Sigmoid colon (tissue), 7 donors: ENCODE results near the gene C18orf63. TPM values are rescaled to one million over a fixed set of nuclear protein-coding genes. Genes with fewer than 3 reads are reported as not detected.

Source experiments
- DNase-seq: peaks from one replicate; pipeline ENCODE4 v3.0.0-alpha.2; 2019
- H3K27ac ChIP-seq, 4 donors: fragments of 200-600 bp; sonication (generic); one replicate each; pipeline ENCODE4 v1.5.1; 2016 to 2019; ENCODE audit warnings: mild to moderate bottlenecking in 1 of 4
- H3K27me3 ChIP-seq, 3 donors: fragments of 200-600 bp; sonication (generic); one replicate each; pipeline ENCODE4 v1.5.1; 2019; ENCODE audit warnings: mild to moderate bottlenecking in 1 of 3
- H3K36me3 ChIP-seq, 4 donors: fragments of 200-600 bp; sonication (generic); one replicate each; pipeline ENCODE4 v1.5.1; 2016 to 2019
- H3K4me1 ChIP-seq, 4 donors: fragments of 200-600 bp; sonication (generic); one replicate each; pipeline ENCODE4 v1.5.1; 2017 to 2019
- H3K4me3 ChIP-seq, 4 donors: fragments of 200-600 bp; sonication (generic); one replicate each; pipeline ENCODE4 v1.5.1; 2017 to 2019; ENCODE audit warnings: mild to moderate bottlenecking in 2 of 4, moderate library complexity in 1 of 4
- H3K9me3 ChIP-seq, 4 donors: fragments of 200-600 bp in 3 of 4; sonication (generic) in 3 of 4; one replicate each; pipeline versions ENCODE4 v1.5.1 to v1.6.1; 2013 to 2019
- CTCF ChIP-seq, 4 experiments: fragments of 450-650 bp in 3 of 4; fragments of 200-600 bp in 1 of 4; IDR thresholded peaks; one replicate each; pipeline ENCODE4 v1.5.1; 2016 to 2019; ENCODE audit warnings: antibody characterized with exemption in 4 of 4, mild to moderate bottlenecking in 3 of 4, moderate library complexity in 2 of 4
- EP300 ChIP-seq, 4 donors: sonication (generic); formaldehyde crosslinking; IDR thresholded peaks; one replicate each; pipeline ENCODE4 v1.6.1; 2017; ENCODE audit warnings: antibody characterized with exemption in 4 of 4
- POLR2A ChIP-seq, 2 donors: fragments of 450-650 bp; IDR thresholded peaks; one replicate each; pipeline ENCODE4 v1.6.1; 2016; ENCODE audit warnings: antibody characterized with exemption in 2 of 2, mild to moderate bottlenecking in 2 of 2, moderate library complexity in 2 of 2
- POLR2AphosphoS5 ChIP-seq, 4 donors: sonication (generic); formaldehyde crosslinking; IDR thresholded peaks; one replicate each; pipeline ENCODE4 v1.6.1; 2017; ENCODE audit warnings: antibody characterized with exemption in 4 of 4
- WGBS, 2 donors: extraction: QIAGEN DNeasy Blood & Tissue Kit; methylation state at CpG; one replicate each; pipeline ENCODE4 v1.1.7; 2013; 5-methylcytosine and 5-hydroxymethylcytosine counted together
- intact Hi-C: fragments of 100-400 bp; cut with DNase I; formaldehyde crosslinking; loops from one replicate; pipeline ENCODE4 v1.15.1; 2023
- polyA plus RNA-seq, 3 donors: library from polyadenylated mRNA; stranded (reverse); fragments of 200-250 nt; gene quantifications; one replicate each; pipeline ENCODE4 v1.2.3, GENCODE V29; 2013
- total RNA-seq, 4 donors: library from RNA; depleted of rRNA; stranded (reverse); fragments of >200 nt; gene quantifications; one replicate each; pipeline ENCODE4 v1.1.0, GENCODE V29; 2016
- donor health status: healthy with polysubstance abuse.
- donor health status: Bipolar disorder and iron deficiency.
- donor health status: healthy.

C18orf63 gene
- total and polyA plus RNA-seq, 7 donors, result not detected

DNA sequence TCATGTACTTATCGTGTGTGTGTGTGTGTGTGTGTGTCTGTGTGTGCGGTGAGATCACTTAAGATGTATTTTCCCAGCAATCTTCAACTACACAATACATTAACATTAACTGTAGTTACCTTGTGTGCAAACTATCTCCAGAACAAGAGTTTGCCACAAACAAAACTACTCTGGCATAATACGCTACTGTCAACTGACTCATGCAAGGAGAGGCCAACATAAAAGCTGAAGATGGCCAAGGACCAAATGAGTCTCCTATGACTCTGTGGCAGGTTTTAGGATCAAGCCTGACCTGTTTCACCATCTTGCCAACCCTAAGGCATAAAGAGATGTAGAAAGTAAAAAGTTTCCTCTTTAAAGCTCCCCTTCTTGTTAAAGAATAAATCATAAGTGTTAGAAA is 44.0 kb upstream of the C18orf63 start:
- Histone ChIP-seq H3K36me3 (no peaks in the 10 kb centered on the region), H3K27me3 (no peaks in the 10 kb centered on the region), H3K9me3 (no peaks in the 10 kb centered on the region), H3K4me3 (no peak overlapping the region), H3K27ac (no peak overlapping the region), H3K4me1 (peaks cover 0 to 77% (median 45%) of the 10 kb centered on the region in 4 donors)
- TF ChIP-seq CTCF (IDR thresholded peaks at IDR 0.05), result no peak
- no peak for TF ChIP-seq POLR2A (IDR thresholded peaks at IDR 0.05)
- no peak for TF ChIP-seq POLR2AphosphoS5 (IDR thresholded peaks at IDR 0.05)
- TF ChIP-seq EP300 (IDR thresholded peaks at IDR 0.05), result no peak
- DNase-seq, result no peak
- intact Hi-C loops, result no loop called here
- 87 to 96% methylated on average over 3 of the region's 3 CpGs for WGBS, 2 donors

- peaks cover 0 to 94% (median 54%) of the 10 kb centered on the region in 4 donors for H3K4me1 ChIP-seq
- no peaks in the 10 kb centered on the region for H3K9me3 ChIP-seq
- H3K4me3 ChIP-seq, result no peak overlapping the region
- whole genome bisulfite sequencing, 2 donors, result 87 to 96% methylated on average over 3 of the region's 3 CpGs
- no peak for DNase-seq
- no peaks in the 10 kb centered on the region for H3K27me3 ChIP-seq
- no peaks in the 10 kb centered on the region for H3K36me3 ChIP-seq
- intact Hi-C loops, result no loop called here
- TF ChIP-seq POLR2A (IDR thresholded peaks at IDR 0.05), result no peak
- no peak for TF ChIP-seq CTCF (IDR thresholded peaks at IDR 0.05)
- no peak for TF ChIP-seq EP300 (IDR thresholded peaks at IDR 0.05)
- TF ChIP-seq POLR2AphosphoS5 (IDR thresholded peaks at IDR 0.05), result no peak
- no peak overlapping the region for H3K27ac ChIP-seq
Observed at GRCh38 chr18:74273394-74273793, 42.2 kb upstream of the C18orf63 start.

DNA sequence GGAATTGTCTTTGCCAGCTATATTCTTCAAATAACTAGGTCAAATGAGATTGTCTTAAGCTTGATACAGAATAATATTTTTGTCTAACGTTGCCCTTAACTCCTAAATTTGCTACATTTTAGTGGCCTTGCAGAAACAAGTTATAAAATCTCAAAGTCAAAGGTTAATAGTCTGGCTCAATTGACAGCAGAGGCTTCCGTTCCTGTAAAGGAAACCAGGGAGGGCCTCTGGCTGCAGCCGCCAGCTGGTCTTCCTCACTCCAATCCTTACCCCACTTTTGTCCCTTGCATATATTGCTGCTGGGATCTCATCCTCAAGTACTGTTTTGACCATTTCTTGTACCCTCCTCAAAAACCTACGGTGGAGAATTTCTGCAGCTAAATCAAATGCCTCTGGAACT is 40.9 kb upstream of the C18orf63 start:
- 61 to 75% methylated on average over 4 of the region's 4 CpGs for WGBS, 2 donors

GRCh38 chr18:74275736-74276135 is 39.9 kb upstream of the C18orf63 start:
- H3K9me3 ChIP-seq, result no peaks in the 10 kb centered on the region
- H3K4me3 ChIP-seq, result no peak overlapping the region
- no peak for DNase-seq
- no peak overlapping the region for H3K27ac ChIP-seq
- no peak for TF ChIP-seq EP300 (IDR thresholded peaks at IDR 0.05)
- TF ChIP-seq POLR2A (IDR thresholded peaks at IDR 0.05), result no peak
- no peak for TF ChIP-seq CTCF (IDR thresholded peaks at IDR 0.05)
- no peak for TF ChIP-seq POLR2AphosphoS5 (IDR thresholded peaks at IDR 0.05)
- intact Hi-C loops, result no loop called here
- peaks cover 0 to 3% (median 0%) of the 10 kb centered on the region in 4 donors for H3K36me3 ChIP-seq
- 87 to 97% methylated on average over 11 of the region's 11 CpGs for WGBS, 2 donors
- peaks cover 0 to 84% (median 51%) of the 10 kb centered on the region in 4 donors for H3K4me1 ChIP-seq
- no peaks in the 10 kb centered on the region for H3K27me3 ChIP-seq

More for the DNA sequence above, 40.9 kb upstream of the C18orf63 start:
- intact Hi-C loops, result no loop called here
- TF ChIP-seq CTCF (IDR thresholded peaks at IDR 0.05), result no peak
- TF ChIP-seq POLR2AphosphoS5 (IDR thresholded peaks at IDR 0.05), result no peak
- TF ChIP-seq POLR2A (IDR thresholded peaks at IDR 0.05), result no peak
- no peak for TF ChIP-seq EP300 (IDR thresholded peaks at IDR 0.05)
- no peak overlapping the region for H3K4me3 ChIP-seq
- peaks cover 0 to 89% (median 51%) of the 10 kb centered on the region in 4 donors for H3K4me1 ChIP-seq
- no peak overlapping the region for H3K27ac ChIP-seq
- no peak for DNase-seq
- H3K36me3 ChIP-seq, result peaks cover 0 to 3% (median 0%) of the 10 kb centered on the region in 4 donors
- no peaks in the 10 kb centered on the region for H3K9me3 ChIP-seq
- no peaks in the 10 kb centered on the region for H3K27me3 ChIP-seq

DNA sequence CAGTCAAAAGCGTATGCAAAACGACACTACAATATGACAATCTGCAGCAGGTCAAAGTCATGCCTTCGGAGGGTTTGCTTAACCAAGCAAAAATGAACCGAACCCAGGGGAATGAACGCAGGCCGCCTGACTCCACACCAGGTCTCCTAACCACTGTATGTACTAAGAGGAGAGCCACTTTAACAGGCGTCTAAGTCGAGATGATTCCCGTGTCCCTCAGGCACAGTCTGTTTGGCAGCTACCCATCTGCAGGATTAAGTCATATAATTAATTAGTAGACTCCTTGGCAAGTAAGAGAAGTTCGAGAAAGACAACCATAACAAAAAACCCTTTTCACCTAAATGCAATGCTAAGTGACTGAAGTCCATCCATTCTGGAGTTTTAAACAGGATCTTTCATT is 39.0 kb upstream of the C18orf63 start:
- peaks cover 0 to 84% (median 56%) of the 10 kb centered on the region in 4 donors for H3K4me1 ChIP-seq
- TF ChIP-seq POLR2AphosphoS5 (IDR thresholded peaks at IDR 0.05) (no peak), EP300 (IDR thresholded peaks at IDR 0.05) (no peak), POLR2A (IDR thresholded peaks at IDR 0.05) (no peak), CTCF (IDR thresholded peaks at IDR 0.05) (no peak)
- DNase-seq, result no peak
- 87 to 90% methylated on average over 10 of the region's 10 CpGs for WGBS, 2 donors
- no peak overlapping the region for H3K4me3 ChIP-seq
- H3K27ac ChIP-seq, result peak overlapping the region in 1 of 4 donors; percentile 9
- H3K9me3 ChIP-seq, result no peaks in the 10 kb centered on the region
- no peaks in the 10 kb centered on the region for H3K27me3 ChIP-seq
- intact Hi-C loops, result no loop called here
- peaks cover 0 to 3% (median 0%) of the 10 kb centered on the region in 4 donors for H3K36me3 ChIP-seq
